ENCODE data around the gene KDELR3. TPM values are rescaled to one million over a fixed set of nuclear protein-coding genes. Genes with fewer than 3 reads are reported as not detected.

Gene KDELR3
- total and polyA plus RNA-seq, 10 of the 15 experiments (the other 5 are each of a cell fraction or from before 2014, with no cell fraction given), result 0.15 to 0.98 (median 0.25) TPM; not detected in 1

GRCh38 chr22:38451864-38452263, 16.0 kb upstream of the KDELR3 start (continued):
- TF ChIP-seq BCLAF1 (IDR thresholded peaks at IDR 0.05), result no peak

GRCh38 chr22:38452373-38453065, 15.4 kb upstream of the KDELR3 start:
- Histone ChIP-seq H2AFZ (ENCODE audit: control insufficient read depth, low read depth, low read length) (no peak overlapping the region), H3K4me2 (ENCODE audit: control insufficient read depth, insufficient read depth) (no peak overlapping the region), H3K27me3 (replicated peaks in 1 of 2; ENCODE audit: control insufficient read depth in 2 of 2, insufficient read depth in 2 of 2, low read length in 1 of 2) (peaks cover 11 to 14% of the 10 kb centered on the region in 2 experiments), H3K4me1 (ENCODE audit: control insufficient read depth, insufficient read depth, low read length) (peaks cover 6% of the 10 kb centered on the region; the same call in 1 of the 2 replicates), H3K9me3 (replicated peaks; ENCODE audit: control insufficient read depth, insufficient read depth, low read length) (no peaks in the 10 kb centered on the region), H3K79me2 (ENCODE audit: control insufficient read depth, insufficient read depth, low read length) (no peaks in the 10 kb centered on the region), H3K27ac (ENCODE audit: control insufficient read depth, insufficient read depth) (no peak overlapping the region), H4K20me1 (ENCODE audit: control insufficient read depth, insufficient read depth) (peaks cover 3% of the 10 kb centered on the region; the same call in 1 of the 2 replicates), H3K4me3 (no peak overlapping the region), H3K9ac (ENCODE audit: control insufficient read depth, insufficient read depth, low read length) (no peak overlapping the region), H3K36me3 (ENCODE audit: control insufficient read depth in 2 of 2, insufficient read depth in 2 of 2, low read length in 1 of 2) (no peaks in the 10 kb centered on the region)
- RAD21 ChIA-PET (ENCODE audit: unreplicated experiment), result interaction anchor here (0.6 to 0.7 kb wide), 3 partner anchors 25 to 177 kb away, joined by 3 to 5 read pairs (median 3); no protein-coding TSS in a partner anchor
- FAIRE-seq, result no peak
- no peak for TF ChIP-seq NFYA (IDR thresholded peaks at IDR 0.05; ENCODE audit: borderline replicate concordance, low read depth, low read length)
- TF ChIP-seq RAD21 (IDR thresholded peaks at IDR 0.05; ENCODE audit: insufficient read depth, low read depth, low read length), result no peak
- no peak for TF ChIP-seq NR2C1 (IDR thresholded peaks at IDR 0.05)
- no peak for TF ChIP-seq SUPT20H (IDR thresholded peaks at IDR 0.05; ENCODE audit: borderline replicate concordance, control insufficient read depth, low read depth, low read length)
- TF ChIP-seq ZBED1 (IDR thresholded peaks at IDR 0.05; ENCODE audit: borderline replicate concordance), result no peak
- no peak for TF ChIP-seq TCF7 (IDR thresholded peaks at IDR 0.05; ENCODE audit: borderline replicate concordance)
- TF ChIP-seq JUND (IDR thresholded peaks at IDR 0.05; ENCODE audit: low read depth, low read length), result no peak
- TF ChIP-seq CREM (IDR thresholded peaks at IDR 0.05; ENCODE audit: low read depth), result no peak
- no peak for TF ChIP-seq POLR2AphosphoS5 (IDR thresholded peaks at IDR 0.05; ENCODE audit: low read length)
- no peak for TF ChIP-seq HDAC6 (IDR thresholded peaks at IDR 0.05; ENCODE audit: unreplicated experiment)
- no peak for TF ChIP-seq POU2F2 (IDR thresholded peaks at IDR 0.05; ENCODE audit: borderline replicate concordance, low read depth, low read length)
- TF ChIP-seq, protein P1, sequence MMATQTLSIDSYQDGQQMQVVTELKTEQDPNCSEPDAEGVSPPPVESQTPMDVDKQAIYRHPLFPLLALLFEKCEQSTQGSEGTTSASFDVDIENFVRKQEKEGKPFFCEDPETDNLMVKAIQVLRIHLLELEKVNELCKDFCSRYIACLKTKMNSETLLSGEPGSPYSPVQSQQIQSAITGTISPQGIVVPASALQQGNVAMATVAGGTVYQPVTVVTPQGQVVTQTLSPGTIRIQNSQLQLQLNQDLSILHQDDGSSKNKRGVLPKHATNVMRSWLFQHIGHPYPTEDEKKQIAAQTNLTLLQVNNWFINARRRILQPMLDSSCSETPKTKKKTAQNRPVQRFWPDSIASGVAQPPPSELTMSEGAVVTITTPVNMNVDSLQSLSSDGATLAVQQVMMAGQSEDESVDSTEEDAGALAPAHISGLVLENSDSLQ (IDR thresholded peaks at IDR 0.05), result no peak
- no peak for TF ChIP-seq RAD51 (IDR thresholded peaks at IDR 0.05)
- BruUV-seq (replicated peaks), result no TSS peak
- in situ Hi-C loops (cut with MboI), result no loop called here
- POLR2A ChIA-PET, result no interaction called here
- WGBS (ENCODE audit: insufficient coverage, insufficient replicate concordance, low lambda C conversion rate, missing lambda C conversion rate), result 52% methylated on average over 18 of the region's 25 CpGs
- SMC1A ChIA-PET (ENCODE audit: uncharacterized antibody, unreplicated experiment), result no interaction called here
- no peak for DNase-seq (ENCODE audit: low read depth, low spot score)
- no peak for ATAC-seq
- CTCF ChIA-PET, result interaction anchor here (0.6 kb wide), 1 partner anchor 126 kb away, joined by 3 read pairs; no protein-coding TSS in a partner anchor
- intact Hi-C loops (cut with micrococcal nuclease; ENCODE audit: unreplicated experiment), result no loop called here
